Measurements from ENCODE around the gene NUCKS1. TPM values are rescaled to one million over a fixed set of nuclear protein-coding genes. Genes with fewer than 3 reads are reported as not detected.

The NUCKS1 gene
- total RNA-seq, 1 donor = 253 TPM

- TF ChIP-seq CTCF (IDR thresholded peaks at IDR 0.05; ENCODE audit: insufficient read depth, low read length) = no peak
- H3K4me3 ChIP-seq (ENCODE audit: low read depth, low read length) = no peak overlapping the region
- no peak for DNase-seq (ENCODE audit: low read depth)
These were observed 81.9 kb downstream of the NUCKS1 start for GRCh38 chr1:205667909-205668643.

- no peak overlapping the region for H3K4me3 ChIP-seq (ENCODE audit: low read depth, low read length)
- DNase-seq (ENCODE audit: low read depth) = no peak
- no peak for TF ChIP-seq CTCF (IDR thresholded peaks at IDR 0.05; ENCODE audit: insufficient read depth, low read length)
These were observed 83.4 kb downstream of the NUCKS1 start for GRCh38 chr1:205666372-205667166.

- TF ChIP-seq CTCF (IDR thresholded peaks at IDR 0.05; ENCODE audit: insufficient read depth, low read length) = no peak
- no peak overlapping the region for H3K4me3 ChIP-seq (ENCODE audit: low read depth, low read length)
- DNase-seq (ENCODE audit: low read depth) = no peak
These were observed 84.6 kb downstream of the NUCKS1 start for GRCh38 chr1:205665201-205666045.

- no peak overlapping the region for H3K4me3 ChIP-seq (ENCODE audit: low read depth, low read length)
- TF ChIP-seq CTCF (IDR thresholded peaks at IDR 0.05; ENCODE audit: insufficient read depth, low read length) = no peak
- no peak for DNase-seq (ENCODE audit: low read depth)
These were observed 85.5 kb downstream of the NUCKS1 start for GRCh38 chr1:205664399-205665017.

GRCh38 chr1:205663286-205663936 lies 86.6 kb downstream of the NUCKS1 start:
- no peak for TF ChIP-seq CTCF (IDR thresholded peaks at IDR 0.05; ENCODE audit: insufficient read depth, low read length)
- no peak overlapping the region for H3K4me3 ChIP-seq (ENCODE audit: low read depth, low read length)
- no peak for DNase-seq (ENCODE audit: low read depth)

Small RNAs within 50 kb of the gene (small RNA-seq; reads per million reads assigned to genes)
- not detected for gene RF00017
- gene RF00139 = not detected

Other genes with a start within 250 kb of the NUCKS1 start
- 0.27 and 1.6 TPM in 2 replicates for gene CDK18, start 245.5 kb downstream of the NUCKS1 start, total RNA-seq (ENCODE audit: low replicate concordance)
- 18.4 and 40.9 TPM in 2 replicates for gene ELK4, start 118.2 kb downstream of the NUCKS1 start, total RNA-seq (ENCODE audit: low replicate concordance)
- gene SLC45A3, start 69.7 kb downstream of the NUCKS1 start, total RNA-seq (ENCODE audit: low replicate concordance) = 1.7 TPM in 2 replicates
- 13.7 and 28.2 TPM in 2 replicates for gene RAB29, start 25.3 kb upstream of the NUCKS1 start, total RNA-seq (ENCODE audit: low replicate concordance)
- 20.9 and 27.1 TPM in 2 replicates for gene SLC41A1, start 63.0 kb upstream of the NUCKS1 start, total RNA-seq (ENCODE audit: low replicate concordance)
- gene PM20D1, start 100.0 kb upstream of the NUCKS1 start, total RNA-seq (ENCODE audit: low replicate concordance) = not detected in 2 replicates
- not detected in 2 replicates for gene SLC26A9, start 193.3 kb upstream of the NUCKS1 start, total RNA-seq (ENCODE audit: low replicate concordance)